Trophoblast cell (in vitro differentiated cells and primary cell): ENCODE results near the gene PARP3.

ENCODE experiments used
- DNase-seq, 2 donors: peaks; one replicate each; pipeline ENCODE4 v3.0.0-alpha.2; 2016
- H2AFZ ChIP-seq: 2 replicates; pipeline ENCODE4 v1.6.1; 2013; ENCODE audit warnings: low read length, moderate library complexity, mild to moderate bottlenecking; ENCODE audit not compliant: insufficient read depth, poor library complexity
- H2AK5ac ChIP-seq: 2 replicates; pipeline ENCODE4 v1.6.1; 2013; ENCODE audit warnings: mild to moderate bottlenecking, low read length
- H2BK120ac ChIP-seq: 2 replicates; pipeline ENCODE4 v1.6.1; 2013; ENCODE audit warnings: low read length, mild to moderate bottlenecking, moderate library complexity; ENCODE audit not compliant: insufficient read depth, poor library complexity
- H2BK12ac ChIP-seq: 2 replicates; pipeline ENCODE4 v1.6.1; 2013; ENCODE audit warnings: mild to moderate bottlenecking, low read length, moderate library complexity
- H2BK5ac ChIP-seq: 2 replicates; pipeline ENCODE4 v1.6.1; 2013; ENCODE audit warnings: low read length, low read depth, moderate library complexity, mild to moderate bottlenecking; ENCODE audit not compliant: poor library complexity
- H3K14ac ChIP-seq: 2 replicates; pipeline ENCODE4 v1.6.1; 2013; ENCODE audit warnings: mild to moderate bottlenecking, low read length
- H3K18ac ChIP-seq: 2 replicates; pipeline ENCODE4 v1.6.1; 2013; ENCODE audit warnings: mild to moderate bottlenecking, low read length
- H3K23ac ChIP-seq: 2 replicates; pipeline ENCODE4 v1.6.1; 2013; ENCODE audit warnings: low read length
- H3K27ac ChIP-seq: 2 replicates; pipeline ENCODE4 v1.5.1; 2013; ENCODE audit warnings: low read depth, mild to moderate bottlenecking, inconsistent platforms, low read length, moderate library complexity
- H3K27me3 ChIP-seq: 2 replicates; pipeline ENCODE4 v1.6.1; 2013; ENCODE audit warnings: inconsistent platforms, mild to moderate bottlenecking, low read length, moderate library complexity; ENCODE audit not compliant: insufficient read depth
- H3K36me3 ChIP-seq, 2 experiments: 1 replicate in 1 of 2; 2 replicates in 1 of 2; pipeline ENCODE4 v1.6.1; 2013; ENCODE audit warnings: low read length in 2 of 2, mild to moderate bottlenecking in 2 of 2, moderate library complexity in 1 of 2; ENCODE audit not compliant: insufficient read depth in 2 of 2, control insufficient read depth in 1 of 2
- H3K4ac ChIP-seq: 2 replicates; pipeline ENCODE4 v1.6.1; 2013; ENCODE audit warnings: low read depth, mild to moderate bottlenecking, low read length, moderate library complexity
- H3K4me1 ChIP-seq, 2 experiments: 1 replicate in 1 of 2; 2 replicates in 1 of 2; pipeline ENCODE4 v1.6.1; 2013; ENCODE audit warnings: low read length in 2 of 2, mild to moderate bottlenecking in 2 of 2, moderate library complexity in 1 of 2; ENCODE audit not compliant: insufficient read depth in 2 of 2, control insufficient read depth in 1 of 2
- H3K4me2 ChIP-seq: 2 replicates; pipeline ENCODE4 v1.6.1; 2013; ENCODE audit warnings: inconsistent platforms, mild to moderate bottlenecking, low read length, moderate library complexity
- H3K4me3 ChIP-seq: 2 replicates; pipeline ENCODE4 v1.5.1; 2013; ENCODE audit warnings: mild to moderate bottlenecking, low read depth, low read length, inconsistent platforms
- H3K79me1 ChIP-seq: one replicate; pipeline ENCODE4 v1.6.1; 2013; ENCODE audit warnings: low read length
- H3K79me2 ChIP-seq: 2 replicates; pipeline ENCODE4 v1.6.1; 2013; ENCODE audit warnings: low read length, mild to moderate bottlenecking; ENCODE audit not compliant: control insufficient read depth, insufficient read depth, poor library complexity
- H3K9ac ChIP-seq: 2 replicates; pipeline ENCODE4 v1.6.1; 2013; ENCODE audit warnings: mild to moderate bottlenecking, low read length
- H3K9me3 ChIP-seq: 2 replicates; pipeline ENCODE4 v1.6.1; 2013; ENCODE audit warnings: low read depth, mild to moderate bottlenecking, control low read depth, inconsistent platforms, low read length; ENCODE audit not compliant: insufficient read depth
- H4K12ac ChIP-seq: 2 replicates; pipeline ENCODE4 v1.6.1; 2013; ENCODE audit warnings: low read depth, mild to moderate bottlenecking, low read length, moderate library complexity
- H4K8ac ChIP-seq: 2 replicates; pipeline ENCODE4 v1.6.1; 2013; ENCODE audit warnings: low read depth, mild to moderate bottlenecking, low read length, moderate library complexity
- H4K91ac ChIP-seq: one replicate; pipeline ENCODE4 v1.6.1; 2013; ENCODE audit warnings: low read depth, mild to moderate bottlenecking, low read length, moderate library complexity
- WGBS: extraction: QIAGEN DNeasy Blood & Tissue Kit; methylation state at CpG from one replicate; pipeline ENCODE4 v1.1.7; 2013; ENCODE audit warnings: missing lambda C conversion rate; ENCODE audit not compliant: insufficient read length, insufficient coverage; ENCODE audit errors: extremely low coverage; 5-methylcytosine and 5-hydroxymethylcytosine counted together

Gene PARP3

DNA sequence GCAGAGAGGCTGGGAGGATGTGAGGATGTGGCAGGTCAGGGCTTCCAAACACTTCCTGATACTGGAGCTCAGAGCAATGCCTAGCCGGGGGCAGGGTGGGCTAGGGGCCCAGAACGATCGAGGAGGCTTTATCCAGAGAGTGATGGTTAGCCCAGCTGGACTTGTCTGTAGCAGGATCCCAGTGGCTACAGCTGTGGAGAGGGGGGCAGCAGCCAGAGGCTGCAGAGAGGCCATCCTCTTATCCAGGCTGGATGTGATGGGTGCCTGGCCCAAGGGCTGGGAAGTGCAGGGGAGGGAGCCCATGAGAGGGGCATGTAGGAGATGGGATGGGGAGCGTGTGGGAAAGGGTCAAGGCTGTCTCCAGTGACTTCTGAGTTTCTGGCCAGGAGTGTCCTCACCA, 4.6 kb downstream of the PARP3 start:
- no CpG with 5 or more reads among the region's 4 CpGs for WGBS
- Histone ChIP-seq H2BK12ac (no peak overlapping the region), H3K27ac (no peak overlapping the region), H3K79me2 (peaks cover 4% of the 10 kb centered on the region), H3K79me1 (peaks cover 5% of the 10 kb centered on the region), H3K9ac (no peak overlapping the region), H3K18ac (no peak overlapping the region), H2BK5ac (no peak overlapping the region), H3K36me3 (no peaks in the 10 kb centered on the region), H3K14ac (no peak overlapping the region), H2AFZ (no peak overlapping the region), H4K12ac (no peak overlapping the region), H4K8ac (no peak overlapping the region), H4K91ac (no peak overlapping the region), H3K4me2 (no peak overlapping the region), H3K23ac (no peak overlapping the region), H2BK120ac (no peak overlapping the region), H3K27me3 (no peaks in the 10 kb centered on the region), H2AK5ac (no peak overlapping the region), H3K4ac (no peak overlapping the region), H3K9me3 (no peaks in the 10 kb centered on the region), H3K4me3 (no peak overlapping the region), H3K4me1 (peaks cover 4 to 6% of the 10 kb centered on the region in 2 experiments)
- no peak for DNase-seq

DNA sequence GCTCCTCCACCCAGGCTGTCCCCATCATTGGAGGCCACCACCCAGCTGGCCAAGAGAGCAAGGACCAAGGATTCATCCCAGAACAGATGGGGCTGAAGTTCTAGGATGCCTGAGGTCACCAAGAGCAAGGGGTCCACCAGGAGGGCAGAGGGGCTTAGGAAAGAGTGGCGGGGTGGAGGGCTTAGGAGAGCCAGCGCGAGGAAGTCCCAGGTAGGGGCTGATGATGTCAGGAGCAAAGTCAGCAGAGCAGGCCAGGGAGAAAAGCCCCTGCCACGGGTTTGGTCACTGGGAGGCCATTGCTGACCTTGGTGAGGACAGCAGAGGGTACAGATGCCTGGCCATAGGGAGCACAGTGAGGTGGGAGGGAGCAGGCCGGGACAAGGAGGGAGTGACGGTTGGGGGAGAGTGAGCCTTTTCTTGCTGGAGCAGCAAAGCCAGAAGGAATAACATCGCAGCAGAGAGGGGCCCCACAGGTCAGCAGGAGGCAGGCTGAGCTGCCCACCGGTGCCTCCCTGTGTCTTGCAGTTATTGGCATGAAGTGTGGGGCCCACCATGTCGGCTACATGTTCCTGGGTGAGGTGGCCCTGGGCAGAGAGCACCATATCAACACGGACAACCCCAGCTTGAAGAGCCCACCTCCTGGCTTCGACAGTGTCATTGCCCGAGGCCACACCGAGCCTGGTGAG, 5.2 kb downstream of the PARP3 start:
- Histone ChIP-seq H3K27ac (no peak overlapping the region), H3K9me3 (no peaks in the 10 kb centered on the region), H3K4me1 (peaks cover 2 to 4% of the 10 kb centered on the region in 2 experiments), H3K27me3 (no peaks in the 10 kb centered on the region), H3K9ac (no peak overlapping the region), H2BK12ac (no peak overlapping the region), H3K4ac (no peak overlapping the region), H4K91ac (no peak overlapping the region), H3K79me1 (peaks cover 2% of the 10 kb centered on the region), H2AFZ (no peak overlapping the region), H3K4me2 (no peak overlapping the region), H3K14ac (no peak overlapping the region), H2AK5ac (no peak overlapping the region), H3K4me3 (no peak overlapping the region), H4K12ac (no peak overlapping the region), H3K23ac (no peak overlapping the region), H3K18ac (no peak overlapping the region), H3K79me2 (peaks cover 2% of the 10 kb centered on the region), H2BK120ac (no peak overlapping the region), H4K8ac (no peak overlapping the region), H3K36me3 (no peaks in the 10 kb centered on the region), H2BK5ac (no peak overlapping the region)
- no peak for DNase-seq
- WGBS: no CpG with 5 or more reads among the region's 13 CpGs

DNA sequence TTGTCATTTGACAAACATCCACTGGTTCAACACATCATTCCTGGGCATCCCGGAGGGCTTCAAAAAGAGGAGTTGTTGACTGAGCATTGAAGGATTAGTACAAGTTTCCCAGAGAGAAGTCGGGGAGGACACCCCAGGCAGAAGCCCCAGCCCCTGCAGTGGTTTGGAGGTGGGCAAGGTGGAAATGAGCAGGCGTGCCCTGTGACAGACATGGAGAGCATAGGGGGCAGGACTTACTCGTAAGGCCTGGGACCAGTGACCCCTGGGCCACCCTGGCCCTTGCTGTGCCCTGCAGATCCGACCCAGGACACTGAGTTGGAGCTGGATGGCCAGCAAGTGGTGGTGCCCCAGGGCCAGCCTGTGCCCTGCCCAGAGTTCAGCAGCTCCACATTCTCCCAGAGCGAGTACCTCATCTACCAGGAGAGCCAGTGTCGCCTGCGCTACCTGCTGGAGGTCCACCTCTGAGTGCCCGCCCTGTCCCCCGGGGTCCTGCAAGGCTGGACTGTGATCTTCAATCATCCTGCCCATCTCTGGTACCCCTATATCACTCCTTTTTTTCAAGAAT, 5.9 kb downstream of the PARP3 start:
- Histone ChIP-seq H3K4me1 (no peaks in the 10 kb centered on the region), H4K91ac (no peak overlapping the region), H3K14ac (no peak overlapping the region), H3K27me3 (no peaks in the 10 kb centered on the region), H3K9ac (no peak overlapping the region), H3K27ac (no peak overlapping the region), H2BK120ac (no peak overlapping the region), H2AFZ (no peak overlapping the region), H4K12ac (no peak overlapping the region), H3K4me3 (no peak overlapping the region), H3K79me1 (no peaks in the 10 kb centered on the region), H2BK12ac (no peak overlapping the region), H2AK5ac (no peak overlapping the region), H3K4me2 (no peak overlapping the region), H3K79me2 (no peaks in the 10 kb centered on the region), H2BK5ac (no peak overlapping the region), H3K23ac (no peak overlapping the region), H4K8ac (no peak overlapping the region), H3K9me3 (no peaks in the 10 kb centered on the region), H3K4ac (no peak overlapping the region), H3K18ac (no peak overlapping the region), H3K36me3 (no peaks in the 10 kb centered on the region)
- DNase-seq: no peak
- no CpG with 5 or more reads among the region's 10 CpGs for WGBS

DNA sequence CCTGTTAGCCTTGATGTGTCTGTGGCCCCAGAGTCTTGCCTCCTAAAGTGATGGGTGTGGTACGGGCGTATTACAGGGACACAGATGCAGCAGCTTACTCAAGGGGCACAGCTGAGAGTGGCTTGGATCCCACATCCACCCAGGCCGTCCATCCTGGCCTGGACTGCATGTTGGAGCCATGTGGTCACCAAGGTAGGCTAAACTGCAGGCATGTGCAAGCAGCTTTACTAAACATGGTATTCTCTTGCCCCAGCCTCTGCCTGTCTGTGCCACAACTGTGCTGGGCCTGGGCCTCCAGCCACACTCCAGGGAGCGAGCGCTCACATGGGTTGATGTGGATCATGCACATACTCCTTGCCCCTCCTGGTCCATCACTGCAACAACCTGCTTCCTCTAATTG, 7.0 kb downstream of the PARP3 start:
- H2BK12ac ChIP-seq: no peak overlapping the region
- no peak overlapping the region for H3K14ac ChIP-seq
- H2BK120ac ChIP-seq: no peak overlapping the region
- no peak for DNase-seq
- H3K4me2 ChIP-seq: no peak overlapping the region
- no peak overlapping the region for H2AK5ac ChIP-seq
- no peaks in the 10 kb centered on the region for H3K9me3 ChIP-seq
- no peak overlapping the region for H3K4me3 ChIP-seq
- H4K91ac ChIP-seq: no peak overlapping the region
- no peaks in the 10 kb centered on the region for H3K79me2 ChIP-seq
- no peak overlapping the region for H3K27ac ChIP-seq
- H4K8ac ChIP-seq: no peak overlapping the region
- no CpG with 5 or more reads among the region's 5 CpGs for WGBS
- no peaks in the 10 kb centered on the region for H3K4me1 ChIP-seq
- H2AFZ ChIP-seq: no peak overlapping the region
- H2BK5ac ChIP-seq: no peak overlapping the region
- peaks cover 8% of the 10 kb centered on the region for H3K27me3 ChIP-seq
- peak overlapping the region; percentile 7 for H4K12ac ChIP-seq
- no peak overlapping the region for H3K4ac ChIP-seq
- H3K18ac ChIP-seq: no peak overlapping the region
- no peak overlapping the region for H3K23ac ChIP-seq
- no peaks in the 10 kb centered on the region for H3K79me1 ChIP-seq
- H3K9ac ChIP-seq: no peak overlapping the region
- H3K36me3 ChIP-seq: no peaks in the 10 kb centered on the region
